H1 (cell line): ENCODE measurements around the gene TMCC3. TPM values are rescaled to one million over a fixed set of nuclear protein-coding genes. Genes with fewer than 3 reads are reported as not detected.

ENCODE experiments used
- CTCF ChIA-PET: fragments of 300-600 bp; sonication (Branson Sonifier 250); formaldehyde crosslinking; loops from one replicate; lab custom pipeline; 2021; ENCODE audit not compliant: partially characterized antibody; lab: Charles Lee
- POLR2A ChIA-PET: fragments of 300-600 bp; sonication (Branson Sonifier 250); formaldehyde crosslinking; loops from one replicate; lab custom pipeline; 2021; ENCODE audit warnings: inconsistent platforms; ENCODE audit not compliant: partially characterized antibody; lab: Charles Lee
- DNase-seq, 2 experiments: peaks; one replicate each; pipeline versions ENCODE4 v3.0.0 to v3.0.0-alpha.2; 2010 to 2022; ENCODE audit warnings: low spot score in 2 of 2, low read depth in 1 of 2, mixed read lengths in 1 of 2
- FAIRE-seq: peaks from 2 replicates; lab custom pipeline; 2011; peaks lifted over from hg19 to GRCh38; lab: Jason Lieb, UNC
- H2AFZ ChIP-seq: 2 replicates; pipeline ENCODE4 v1.8.1; 2012; ENCODE audit warnings: low read length, inconsistent platforms
- H2AK5ac ChIP-seq: 2 replicates; pipeline ENCODE4 v1.6.1; 2013; ENCODE audit warnings: low read depth, low read length
- H2BK120ac ChIP-seq: replicated peaks from 2 replicates; pipeline ENCODE3; 2013; ENCODE audit warnings: low read depth, low read length, inconsistent platforms
- H2BK12ac ChIP-seq: 2 replicates; pipeline ENCODE4 v1.6.1; 2013; ENCODE audit warnings: low read depth, low read length
- H2BK15ac ChIP-seq: 2 replicates; pipeline ENCODE4 v1.6.1; 2013; ENCODE audit warnings: low read length
- H2BK20ac ChIP-seq: 2 replicates; pipeline ENCODE4 v1.6.1; 2013; ENCODE audit warnings: low read length
- H2BK5ac ChIP-seq: 2 replicates; pipeline ENCODE4 v1.6.1; 2013; ENCODE audit warnings: low read depth, low read length
- H3K14ac ChIP-seq: 2 replicates; pipeline ENCODE4 v1.6.1; 2013; ENCODE audit warnings: inconsistent platforms; ENCODE audit not compliant: insufficient read length
- H3K18ac ChIP-seq: 2 replicates; pipeline ENCODE4 v1.6.1; 2013; ENCODE audit warnings: low read length; ENCODE audit errors: extremely low read depth
- H3K23ac ChIP-seq: 2 replicates; pipeline ENCODE4 v1.6.1; 2013; ENCODE audit warnings: inconsistent platforms; ENCODE audit not compliant: insufficient read length
- H3K23me2 ChIP-seq: 2 replicates; pipeline ENCODE4 v1.6.1; 2013; ENCODE audit warnings: low read depth, low read length
- H3K27ac ChIP-seq: 2 replicates; pipeline ENCODE4 v1.6.1; 2011; ENCODE audit warnings: low read depth, low read length, inconsistent platforms
- H3K27me3 ChIP-seq, 4 experiments: replicated peaks in 1 of 4; 1 replicate in 1 of 4; 2 replicates in 3 of 4; pipeline versions ENCODE4 v1.6.1 to v1.8.1; 2011 to 2013; ENCODE audit warnings: low read length in 3 of 4, mild to moderate bottlenecking in 3 of 4, inconsistent platforms in 2 of 4, mixed read lengths in 2 of 4, moderate library complexity in 1 of 4; ENCODE audit not compliant: control insufficient read depth in 3 of 4, insufficient read depth in 3 of 4; ENCODE audit errors: extremely low read depth in 1 of 4
- H3K36me3 ChIP-seq, 4 experiments: 2 replicates each; pipeline versions ENCODE4 v1.6.1 to v1.8.1; 2011 to 2013; ENCODE audit warnings: mild to moderate bottlenecking in 4 of 4, low read length in 3 of 4, moderate library complexity in 2 of 4, control low read depth in 1 of 4, inconsistent platforms in 1 of 4; ENCODE audit not compliant: insufficient read depth in 4 of 4, control insufficient read depth in 2 of 4
- H3K4ac ChIP-seq: replicated peaks from 2 replicates; pipeline ENCODE3; 2013; ENCODE audit warnings: low read length, low read depth, mixed read lengths, inconsistent platforms; ENCODE audit not compliant: insufficient read length
- H3K4me1 ChIP-seq, 4 experiments: replicated peaks in 1 of 4; 1 replicate in 1 of 4; 2 replicates in 3 of 4; pipeline versions ENCODE4 v1.6.1 to v1.8.1; 2011 to 2013; ENCODE audit warnings: low read length in 3 of 4, inconsistent platforms in 2 of 4, mixed read lengths in 1 of 4; ENCODE audit not compliant: insufficient read depth in 4 of 4, control insufficient read depth in 3 of 4
- H3K4me2 ChIP-seq, 2 experiments: 2 replicates each; pipeline versions ENCODE4 v1.6.1 to v1.8.1; 2011 to 2013; ENCODE audit warnings: low read depth in 2 of 2, low read length in 2 of 2, control low read depth in 1 of 2, inconsistent platforms in 1 of 2, mild to moderate bottlenecking in 1 of 2; ENCODE audit not compliant: insufficient read depth in 1 of 2
- H3K4me3 ChIP-seq, 4 experiments: fragments of 200-600, 300-600 bp in 1 of 4; sonication (generic), shearing (Covaris generic), sonication (Bioruptor Twin) in 1 of 4; 2 replicates each; pipeline versions ENCODE4 v1.5.1 to v1.8.1; 2011 to 2016; ENCODE audit warnings: low read length in 4 of 4, low read depth in 3 of 4, control low read depth in 2 of 4, inconsistent platforms in 2 of 4, mild to moderate bottlenecking in 2 of 4, mixed read lengths in 1 of 4, moderate library complexity in 1 of 4; ENCODE audit not compliant: insufficient read depth in 2 of 4; ENCODE audit errors: extremely low read depth in 1 of 4
- H3K56ac ChIP-seq: replicated peaks from 2 replicates; pipeline ENCODE3; 2013; ENCODE audit warnings: low read depth, mild to moderate bottlenecking, mixed read lengths, low read length, inconsistent platforms; ENCODE audit not compliant: insufficient read length
- H3K79me1 ChIP-seq: 2 replicates; pipeline ENCODE4 v1.6.1; 2013; ENCODE audit warnings: low read depth, low read length, control low read depth
- H3K79me2 ChIP-seq, 2 experiments: 2 replicates each; pipeline versions ENCODE4 v1.6.1 to v1.8.1; 2012 to 2013; ENCODE audit warnings: low read length in 2 of 2, mild to moderate bottlenecking in 2 of 2, inconsistent platforms in 1 of 2; ENCODE audit not compliant: insufficient read depth in 2 of 2, control insufficient read depth in 1 of 2
- H3K9ac ChIP-seq, 4 experiments: replicated peaks in 1 of 4; 1 replicate in 1 of 4; 2 replicates in 3 of 4; pipeline versions ENCODE4 v1.6.1 to v1.8.1; 2011 to 2013; ENCODE audit warnings: low read depth in 3 of 4, low read length in 3 of 4, control low read depth in 2 of 4, mild to moderate bottlenecking in 2 of 4, moderate library complexity in 2 of 4, inconsistent platforms in 1 of 4; ENCODE audit errors: extremely low read depth in 1 of 4
- H3K9me3 ChIP-seq, 2 experiments: 2 replicates each; pipeline versions ENCODE4 v1.6.1 to v1.8.1; 2012 to 2013; ENCODE audit warnings: mild to moderate bottlenecking in 2 of 2, moderate library complexity in 2 of 2, control low read depth in 1 of 2, inconsistent platforms in 1 of 2, low read depth in 1 of 2, low read length in 1 of 2, mixed read lengths in 1 of 2; ENCODE audit not compliant: insufficient read depth in 2 of 2
- H4K20me1 ChIP-seq, 2 experiments: replicated peaks in 1 of 2; 2 replicates each; pipeline versions ENCODE3 to v1.8.1; 2011 to 2013; ENCODE audit warnings: inconsistent platforms in 2 of 2, low read length in 2 of 2, mild to moderate bottlenecking in 1 of 2; ENCODE audit not compliant: insufficient read depth in 2 of 2, control insufficient read depth in 1 of 2
- H4K5ac ChIP-seq: 2 replicates; pipeline ENCODE4 v1.6.1; 2013; ENCODE audit warnings: low read length, low read depth, mixed read lengths, inconsistent platforms; ENCODE audit not compliant: insufficient read length
- H4K8ac ChIP-seq: 2 replicates; pipeline ENCODE4 v1.8.0; 2013; ENCODE audit warnings: mild to moderate bottlenecking, moderate library complexity, low read length, inconsistent platforms; ENCODE audit not compliant: insufficient read depth; ENCODE audit errors: extremely low read depth
- H4K91ac ChIP-seq: replicated peaks from 2 replicates; pipeline ENCODE3; 2013; ENCODE audit warnings: low read length, mixed read lengths, inconsistent platforms; ENCODE audit not compliant: insufficient read length
- CBX8 ChIP-seq: fragments of 300-800, 300-1000 bp; sonication (generic); IDR thresholded peaks from 2 replicates; pipeline ENCODE4 v1.7.1; 2016; ENCODE audit warnings: low read depth, low read length, borderline replicate concordance
- FOSL1 ChIP-seq: IDR thresholded peaks from 2 replicates; pipeline ENCODE4 v1.6.1; 2011; ENCODE audit warnings: mild to moderate bottlenecking, low read depth, low read length, moderate library complexity; ENCODE audit not compliant: insufficient read depth
- HDAC2 ChIP-seq, 2 experiments: fragments of 300-600 bp in 1 of 2; sonication (generic) in 1 of 2; IDR thresholded peaks; 2 replicates each; pipeline ENCODE4 v1.6.1; 2011 to 2012; ENCODE audit warnings: low read depth in 2 of 2, low read length in 2 of 2, mild to moderate bottlenecking in 2 of 2, moderate library complexity in 2 of 2, borderline replicate concordance in 1 of 2, inconsistent platforms in 1 of 2
- KDM5A ChIP-seq: fragments of 200-600 bp; IDR thresholded peaks from 2 replicates; pipeline ENCODE4 v1.7.1; 2012; ENCODE audit warnings: mild to moderate bottlenecking, low read length, inconsistent platforms, mixed read lengths
- RXRA ChIP-seq: IDR thresholded peaks from 2 replicates; pipeline ENCODE4 v1.6.1; 2011; ENCODE audit warnings: low read depth, mild to moderate bottlenecking, low read length, moderate library complexity; ENCODE audit not compliant: insufficient read depth
- SIX5 ChIP-seq: IDR thresholded peaks from 2 replicates; pipeline ENCODE4 v1.6.1; 2011; ENCODE audit warnings: mild to moderate bottlenecking, low read depth, low read length
- WGBS, 2 experiments: shearing (Covaris generic) in 1 of 2; methylation state at CpG; one replicate each; pipeline versions ENCODE4 v1.1.6 to v1.1.7; 2013 to 2015; ENCODE audit warnings: low lambda C conversion rate in 2 of 2, mixed read lengths in 2 of 2, inconsistent platforms in 1 of 2, low coverage in 1 of 2, missing lambda C conversion rate in 1 of 2; ENCODE audit not compliant: insufficient replicate concordance in 2 of 2, insufficient coverage in 1 of 2, insufficient read length in 1 of 2; ENCODE audit errors: extremely low coverage in 1 of 2, missing lambda C conversion rate in 1 of 2; 5-methylcytosine and 5-hydroxymethylcytosine counted together
- polyA plus RNA-seq, 7 experiments: library from polyadenylated mRNA; depleted of rRNA in 3 of 7; stranded (reverse) in 5 of 7; unstranded in 2 of 7; fragments of >200 nt in 5 of 7; fragments of 200-250 nt in 2 of 7; gene quantifications; 1 replicate in 5 of 7; 2 replicates in 1 of 7; 4 replicates in 1 of 7; pipeline versions ENCODE4 v1.2.1 to v1.2.3, GENCODE V29; 2011 to 2013; ENCODE audit warnings: missing spikeins in 2 of 7, mixed read lengths in 2 of 7
- total RNA-seq: library from RNA; stranded (reverse); fragmentation: NEBNext Ultra II Directional; extraction: Animal tissue kit (Norgen Biotek cat#: 25700); gene quantifications from 2 replicates; pipeline ENCODE4 v1.2.1, GENCODE V29; 2021

TMCC3 gene
- total and polyA plus RNA-seq, 2 of the 8 experiments (the other 6 are each of a cell fraction or from before 2014, with no cell fraction given): 1.7 to 4.1 TPM

- Histone ChIP-seq H3K4ac (no peak overlapping the region), H2BK12ac (no peak overlapping the region), H3K14ac (no peak overlapping the region), H3K4me1 (no peaks in the 10 kb centered on the region; a peak in 1 of 7 replicates), H4K91ac (no peak overlapping the region), H2BK15ac (no peak overlapping the region), H3K9ac (no peak overlapping the region), H2AK5ac (no peak overlapping the region), H2BK5ac (no peak overlapping the region), H3K23ac (no peak overlapping the region), H3K27ac (no peak overlapping the region), H2AFZ (no peak overlapping the region), H3K36me3 (no peaks in the 10 kb centered on the region), H3K79me1 (no peaks in the 10 kb centered on the region), H3K56ac (no peak overlapping the region), H4K5ac (no peak overlapping the region), H3K4me2 (no peak overlapping the region), H3K18ac (no peak overlapping the region), H3K27me3 (no peaks in the 10 kb centered on the region), H3K23me2 (no peaks in the 10 kb centered on the region), H2BK20ac (no peak overlapping the region), H3K9me3 (no peaks in the 10 kb centered on the region), H4K20me1 (no peaks in the 10 kb centered on the region), H4K8ac (no peak overlapping the region), H3K79me2 (no peaks in the 10 kb centered on the region), H3K4me3 (no peak overlapping the region), H2BK120ac (no peak overlapping the region)
- TF ChIP-seq RXRA (no peak), FOSL1 (no peak), CBX8 (no peak), HDAC2 (IDR thresholded peaks at IDR 0.05; ENCODE audit: borderline replicate concordance in 1 of 2, low read depth in 2 of 2, low read length in 2 of 2) (no peak), SIX5 (no peak), KDM5A (no peak)
- no peak for FAIRE-seq
- ChIA-PET POLR2A (no interaction called here), CTCF (interaction anchor here (1.4 kb wide), 1 partner anchor 19 kb away, joined by 3 read pairs; no protein-coding TSS in a partner anchor)
- 76% methylated on average over 3 of the region's 3 CpGs; no CpG with 5 or more reads in 1 of the 2 experiments for WGBS, 2 experiments
- no peak for DNase-seq
Observed at GRCh38 chr12:94698578-94698977, 48.2 kb upstream of the TMCC3 start.
